Stimulated activated CD4-positive, alpha-beta T cell treated with anti-CD3 and anti-CD28 coated beads, Interleukin-1b, Interleukin-23, amount 100 ng/mL, for 24 hours (primary cell): ENCODE data around the gene TREML1.
"Not testable (repeated sequence)": the region's sequence is repeated elsewhere in the genome, so short reads cannot be mapped to it uniquely, and the experiment has no call there.

Experiments
- DNase-seq, 4 experiments: peaks; one replicate each; pipeline ENCODE4 v3.0.0-alpha.2; 2020; ENCODE audit warnings: low read depth in 4 of 4, low spot score in 1 of 4

The TREML1 gene

GRCh38 chr6:41153451-41153850 is 696 bp downstream of the TREML1 start:
- DNase-seq, result no peak

GRCh38 chr6:41150671-41151070 is 3.5 kb downstream of the TREML1 start:
- DNase-seq, result no peak

- DNase-seq, result no peak
Observed at GRCh38 chr6:41147917-41148316, 6.2 kb downstream of the TREML1 start.

- no peak for DNase-seq
Observed at GRCh38 chr6:41136911-41137310, 17.2 kb downstream of the TREML1 start.

DNA sequence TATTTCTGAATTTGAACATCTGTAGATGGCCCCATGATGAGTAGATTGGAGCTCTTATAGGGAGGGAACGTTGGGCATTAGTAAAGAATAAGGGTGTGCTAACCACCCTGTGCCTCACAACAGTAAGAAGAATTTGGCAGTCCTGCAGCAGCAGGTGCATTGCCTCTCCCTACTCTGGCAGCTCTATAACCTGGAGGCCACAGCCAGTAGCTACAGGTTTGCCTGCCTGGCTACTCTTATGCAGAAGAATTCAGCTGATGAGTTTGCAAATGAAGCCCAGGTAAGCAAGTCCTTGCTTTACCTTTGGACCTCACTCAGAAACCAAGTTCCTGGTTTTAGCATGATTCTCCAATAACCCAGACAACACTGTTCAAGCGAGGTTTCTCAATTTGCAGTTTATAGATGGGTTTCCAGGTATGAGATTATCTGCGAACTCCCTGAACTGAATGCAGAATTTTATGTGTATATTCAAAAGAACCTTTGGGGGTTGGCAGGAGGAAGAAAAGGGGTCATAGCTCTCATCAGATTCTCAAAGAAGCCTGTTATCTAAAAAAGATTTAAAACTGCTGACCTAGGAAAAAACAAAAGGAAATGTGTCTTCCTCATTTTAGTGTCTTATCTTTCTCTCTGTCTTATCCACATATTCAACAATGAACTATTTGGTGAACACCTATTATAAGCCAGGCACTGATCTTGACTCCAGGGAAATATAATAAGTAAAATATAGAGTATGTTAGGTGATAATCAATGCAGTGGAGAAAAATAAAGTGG is 18.9 kb downstream of the TREML1 start:
- DNase-seq, result no peak

DNA sequence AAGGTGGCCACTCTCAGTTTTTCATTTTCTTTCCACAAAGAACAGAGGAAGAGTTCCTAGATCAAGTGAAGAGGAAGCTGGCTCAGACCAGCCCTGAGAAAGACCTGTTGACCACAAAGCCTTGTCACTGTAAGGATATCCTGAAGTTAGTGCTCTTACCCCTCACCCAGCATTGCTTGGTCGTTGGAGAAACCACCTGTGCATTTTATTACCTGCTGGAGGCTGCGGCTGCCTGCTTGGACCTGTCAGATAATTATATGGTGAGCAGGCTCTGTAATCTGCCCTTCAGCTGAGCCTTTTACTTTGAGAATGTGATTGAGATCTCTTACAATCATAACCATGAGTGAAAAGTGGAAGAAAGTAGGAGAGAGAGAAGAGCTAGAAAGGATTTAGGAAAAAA is 21.9 kb downstream of the TREML1 start:
- no peak for DNase-seq

DNA sequence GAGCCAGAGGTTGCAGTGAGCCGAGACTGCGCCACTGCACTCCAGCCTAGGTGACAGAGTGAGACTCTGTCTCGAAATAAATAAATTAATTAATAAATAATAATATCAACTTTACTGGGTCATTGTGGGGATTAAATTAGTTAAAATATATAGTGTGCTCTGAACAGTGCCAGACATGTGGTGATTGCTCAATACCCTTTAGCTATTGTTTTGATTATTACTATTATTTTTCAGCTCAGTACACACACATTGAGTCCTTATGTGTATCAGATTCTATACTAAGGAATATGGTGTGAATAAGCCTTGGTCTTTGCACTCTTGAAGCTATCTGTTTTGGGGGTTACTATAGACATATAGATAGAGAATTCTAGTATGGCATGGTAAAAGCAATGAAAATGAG is 28.9 kb downstream of the TREML1 start:
- DNase-seq, result no peak

DNA sequence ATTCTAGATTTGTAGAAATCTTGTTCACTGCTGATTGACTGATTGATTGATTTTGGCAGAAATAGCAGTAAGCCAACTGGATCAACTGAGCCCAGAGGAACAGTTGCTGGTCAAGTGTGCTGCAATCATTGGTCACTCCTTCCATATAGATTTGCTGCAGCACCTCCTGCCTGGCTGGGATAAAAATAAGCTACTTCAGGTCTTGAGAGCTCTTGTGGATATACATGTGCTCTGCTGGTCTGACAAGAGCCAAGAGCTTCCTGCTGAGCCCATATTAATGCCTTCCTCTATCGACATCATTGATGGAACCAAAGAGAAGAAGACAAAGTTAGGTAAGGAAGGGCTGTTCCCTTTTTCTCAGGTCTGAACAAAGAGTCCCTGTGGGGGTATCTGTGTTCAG is 31.2 kb downstream of the TREML1 start:
- DNase-seq, result no peak

DNA sequence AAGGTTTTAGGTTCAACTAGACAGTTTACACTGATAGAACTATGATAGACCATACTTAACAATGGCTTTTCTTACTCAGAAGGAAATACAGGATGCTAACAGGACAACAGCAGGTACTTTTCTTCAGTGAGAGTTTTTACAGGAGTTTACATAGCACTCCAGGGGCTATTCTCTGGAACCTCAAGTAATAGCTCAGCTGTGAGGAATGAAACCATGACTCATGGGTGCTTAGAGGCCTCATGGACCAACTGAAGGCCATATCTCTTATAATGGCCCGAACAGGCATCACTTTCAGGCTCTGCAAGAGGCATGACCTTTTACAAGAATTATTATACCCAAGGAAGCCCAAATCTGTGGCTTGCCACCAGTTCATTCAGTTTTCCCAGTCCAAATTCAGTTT is 31.8 kb downstream of the TREML1 start:
- no peak for DNase-seq

- no peak for DNase-seq
Observed at GRCh38 chr6:41120058-41120457, 34.1 kb downstream of the TREML1 start.

GRCh38 chr6:41119508-41119907 is 34.6 kb downstream of the TREML1 start:
- DNase-seq, result no peak

GRCh38 chr6:41115027-41115426 is 39.1 kb downstream of the TREML1 start:
- DNase-seq, result not testable (repeated sequence)

DNA sequence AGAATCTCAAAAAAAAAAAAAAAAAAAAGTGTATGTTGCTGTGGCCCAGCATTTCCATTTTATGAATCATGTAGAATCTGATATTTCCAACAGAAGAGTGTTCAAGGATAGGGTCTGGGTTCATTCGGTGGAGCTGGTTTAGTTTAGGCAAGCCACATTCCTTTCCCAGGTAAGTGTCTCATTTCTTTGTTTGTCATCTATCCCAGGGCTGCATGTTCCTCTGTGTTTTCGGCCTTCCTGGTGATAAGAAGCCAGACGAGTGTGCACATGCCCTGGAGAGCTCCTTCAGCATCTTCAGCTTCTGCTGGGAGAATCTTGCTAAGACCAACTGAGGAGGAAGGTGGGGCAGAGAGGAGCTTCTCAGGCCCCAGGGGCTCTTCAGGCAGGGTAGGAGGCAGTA is 43.1 kb downstream of the TREML1 start:
- DNase-seq, result no peak

DNA sequence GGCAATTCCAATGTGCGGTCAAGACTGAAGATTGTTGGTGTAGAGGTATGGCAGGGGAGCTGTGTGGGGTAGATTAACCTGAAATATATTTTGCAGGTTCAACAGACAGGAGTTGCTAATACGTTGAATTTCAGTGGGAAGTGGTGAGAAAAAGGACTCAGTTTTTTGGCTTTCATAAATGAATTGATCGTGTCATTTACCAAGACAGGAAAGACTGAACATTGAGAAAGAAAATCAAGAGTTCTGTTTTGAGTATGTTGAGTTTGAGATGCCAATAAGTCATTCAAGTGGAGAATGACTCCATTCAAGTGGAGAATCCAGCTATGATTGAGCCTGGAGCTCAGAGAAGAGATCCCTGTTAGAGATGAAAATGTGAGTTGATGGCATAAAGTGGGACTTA is 50.3 kb downstream of the TREML1 start:
- no peak for DNase-seq

- no peak for DNase-seq
Observed at GRCh38 chr6:41100871-41101287, 53.3 kb downstream of the TREML1 start.
